COLO668 (cell line): ENCODE measurements around the gene F7.
"Not testable (repeated sequence)": the region's sequence is repeated elsewhere in the genome, so short reads cannot be mapped to it uniquely, and the experiment has no call there.

Source experiments
- DNase-seq: peaks from one replicate; lab custom pipeline; 2025; ENCODE audit not compliant: unreplicated experiment; lab: John Stamatoyannopoulos, UW

The F7 gene

GRCh38 chr13:113105032-113105920 lies at the start of gene F7:
Gene F7 (plus strand): TSS chr13:113105791. CDS start chr13:113105842, 51 bp downstream.
- DNase-seq: peak; percentile 80

GRCh38 chr13:113057084-113057483 lies 48.5 kb upstream of the F7 start:
- no peak for DNase-seq

- DNase-seq: not testable (repeated sequence)
These were observed 48.0 kb upstream of the F7 start for GRCh38 chr13:113057559-113057958.

GRCh38 chr13:113058129-113058987 lies 47.2 kb upstream of the F7 start:
- DNase-seq: no peak

- DNase-seq: no peak
These were observed 46.4 kb upstream of the F7 start for GRCh38 chr13:113058988-113059850.

GRCh38 chr13:113059891-113060290 lies 45.7 kb upstream of the F7 start:
- DNase-seq: no peak

- no peak for DNase-seq
These were observed 44.9 kb upstream of the F7 start for GRCh38 chr13:113060557-113061270.

GRCh38 chr13:113061271-113061625 lies 44.3 kb upstream of the F7 start:
- no peak for DNase-seq

- no peak for DNase-seq
These were observed 43.7 kb upstream of the F7 start for GRCh38 chr13:113061796-113062425.

- DNase-seq: no peak
These were observed 42.9 kb upstream of the F7 start for GRCh38 chr13:113062691-113063090.

GRCh38 chr13:113063091-113063491 lies 42.5 kb upstream of the F7 start:
- no peak for DNase-seq

- DNase-seq: no peak
These were observed 41.5 kb upstream of the F7 start for GRCh38 chr13:113064000-113064533.

- DNase-seq: no peak
These were observed 40.8 kb upstream of the F7 start for GRCh38 chr13:113064534-113065405.

- no peak for DNase-seq
These were observed 40.0 kb upstream of the F7 start for GRCh38 chr13:113065406-113066141.

GRCh38 chr13:113066142-113066455 lies 39.5 kb upstream of the F7 start:
- DNase-seq: no peak

- DNase-seq: no peak
These were observed 38.8 kb upstream of the F7 start for GRCh38 chr13:113066746-113067145.

- no peak for DNase-seq
These were observed 35.5 kb upstream of the F7 start for GRCh38 chr13:113069861-113070805.
